GM19324 (cell line): ENCODE data around the gene DNMT3B.
"Not testable (repeated sequence)": the region's sequence is repeated elsewhere in the genome, so short reads cannot be mapped to it uniquely, and the experiment has no call there.

Experiments used
- ATAC-seq: cut with Tn5 transposase; IDR thresholded peaks from one replicate; pipeline ENCODE4 v1.9.1; 2021; ENCODE audit warnings: mild to moderate bottlenecking, moderate library complexity; ENCODE audit not compliant: unreplicated experiment, low FRiP score

The DNMT3B gene

DNA sequence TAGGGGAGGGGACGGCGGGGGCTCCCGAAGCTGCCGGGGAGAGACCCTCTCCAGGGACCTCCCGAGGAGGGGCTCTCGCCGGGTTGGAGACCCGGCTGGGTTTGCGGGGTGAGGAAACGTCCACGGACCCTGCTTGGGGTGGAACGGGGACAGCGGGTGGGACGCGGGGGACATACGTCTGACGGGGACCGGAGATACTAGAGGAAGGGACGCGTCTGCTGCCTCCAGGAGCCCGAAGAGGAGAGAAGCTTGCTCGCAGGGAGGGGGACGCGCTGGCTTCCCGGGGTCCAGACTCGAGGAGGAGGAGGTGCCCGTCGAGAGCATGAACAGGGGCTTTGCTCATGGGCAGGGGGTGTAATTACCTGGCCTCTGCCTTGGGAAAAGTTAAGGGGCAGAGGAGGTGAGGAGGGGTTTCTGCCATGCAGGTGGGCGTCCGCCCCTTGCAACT lies 593 bp downstream of the DNMT3B start:
- no peak for ATAC-seq

GRCh38 chr20:32763202-32764004 lies 1.2 kb downstream of the DNMT3B start:
- no peak for ATAC-seq

- no peak for ATAC-seq
Observed at GRCh38 chr20:32764005-32764960, 2.1 kb downstream of the DNMT3B start.

DNA sequence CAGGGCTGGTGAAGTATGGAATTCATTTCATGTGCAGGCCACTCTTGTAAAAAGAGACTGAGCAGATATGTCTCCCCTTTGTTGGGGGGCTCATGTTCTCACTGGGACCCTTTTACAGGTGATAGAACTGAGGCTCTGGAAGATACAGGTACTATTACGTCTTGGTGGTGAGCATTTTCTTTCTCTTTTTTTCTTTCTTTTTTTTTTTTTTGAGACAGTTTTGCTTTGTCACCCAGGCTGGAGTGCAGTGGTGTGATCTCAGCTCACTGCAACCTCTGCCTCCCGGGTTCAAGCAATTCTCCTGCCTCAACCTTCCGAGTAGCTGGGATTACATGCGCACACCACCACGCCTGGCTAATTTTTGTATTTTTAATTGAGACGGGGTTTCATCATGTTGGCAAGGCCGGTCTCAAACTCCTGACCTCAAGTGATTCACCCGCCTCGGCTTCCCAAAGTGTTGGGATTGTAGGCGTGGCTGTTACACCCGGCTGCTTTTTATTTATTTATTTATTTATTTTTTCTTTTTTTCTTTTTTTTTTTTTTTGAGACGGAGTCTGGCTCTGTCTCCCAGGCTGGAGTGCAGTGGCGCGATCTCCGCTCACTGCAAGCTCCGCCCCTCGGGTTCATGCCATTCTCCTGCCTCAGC lies 3.2 kb downstream of the DNMT3B start:
- ATAC-seq: not testable (repeated sequence)

DNA sequence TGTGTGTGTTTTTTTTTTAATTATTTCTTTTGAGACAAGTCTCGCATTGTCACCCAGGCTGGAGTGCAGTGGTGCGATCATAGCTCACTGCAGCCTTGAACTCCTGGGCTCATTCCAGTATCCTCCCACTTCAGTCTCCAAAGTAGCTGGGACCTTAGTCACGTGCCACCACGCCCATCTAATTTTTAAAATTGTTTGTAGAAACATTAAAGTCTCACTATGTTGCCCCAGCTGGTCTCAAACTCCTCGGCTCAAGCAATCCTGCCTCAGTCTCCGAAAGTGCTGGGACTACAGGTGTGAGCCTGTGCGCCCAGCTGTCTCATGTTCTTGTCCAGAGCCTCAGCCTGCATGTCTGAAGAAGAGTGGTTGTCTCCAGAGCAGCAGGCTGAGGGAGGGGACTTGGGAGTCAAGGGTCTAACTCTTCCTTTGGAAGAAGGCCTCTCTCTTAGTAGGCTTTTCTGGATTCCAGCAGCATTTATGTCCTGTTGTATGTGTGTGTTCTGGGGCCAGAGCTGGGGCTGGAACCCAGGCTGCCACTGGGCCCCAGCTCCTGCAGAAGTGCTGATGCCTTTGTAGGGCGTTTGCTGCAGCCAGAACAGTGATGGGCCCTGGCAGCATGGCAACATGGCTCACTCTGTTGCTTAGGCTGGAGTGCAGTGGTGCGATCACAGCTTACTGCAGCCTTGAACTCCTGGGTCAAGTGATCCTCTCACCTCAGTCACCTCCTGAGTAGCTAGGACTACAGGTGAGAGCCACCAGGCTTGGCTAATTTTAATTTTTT lies 5.4 kb downstream of the DNMT3B start:
- no peak for ATAC-seq

- no peak for ATAC-seq
Observed at GRCh38 chr20:32772046-32772445, 9.9 kb downstream of the DNMT3B start.

- ATAC-seq: no peak
Observed at GRCh38 chr20:32773223-32773622, 11.0 kb downstream of the DNMT3B start.

DNA sequence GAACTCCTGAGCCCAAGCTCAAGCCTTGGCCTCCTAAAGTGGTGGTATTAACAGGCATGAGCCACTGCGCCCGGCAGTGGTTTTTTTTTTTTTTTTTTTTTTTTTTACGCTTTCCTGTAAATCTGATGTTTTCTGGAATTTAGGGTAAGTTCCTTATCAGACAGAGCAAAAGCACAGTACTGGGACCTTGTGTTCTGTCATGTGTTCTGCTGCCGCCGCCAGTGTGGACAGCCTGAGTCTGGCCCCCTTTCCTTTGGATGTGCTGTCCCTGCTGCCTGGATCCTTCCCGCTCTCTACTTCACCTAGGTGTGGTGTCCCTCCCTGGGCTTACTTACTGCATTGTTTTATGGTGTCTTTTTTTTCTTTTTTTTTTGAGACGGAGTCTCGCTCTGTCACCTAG lies 11.7 kb downstream of the DNMT3B start:
- ATAC-seq: no peak

GRCh38 chr20:32775336-32775991 lies 13.3 kb downstream of the DNMT3B start:
- no peak for ATAC-seq

GRCh38 chr20:32777177-32777956 lies 15.2 kb downstream of the DNMT3B start:
- no peak for ATAC-seq

GRCh38 chr20:32779500-32780211 lies 17.5 kb downstream of the DNMT3B start:
- no peak for ATAC-seq

DNA sequence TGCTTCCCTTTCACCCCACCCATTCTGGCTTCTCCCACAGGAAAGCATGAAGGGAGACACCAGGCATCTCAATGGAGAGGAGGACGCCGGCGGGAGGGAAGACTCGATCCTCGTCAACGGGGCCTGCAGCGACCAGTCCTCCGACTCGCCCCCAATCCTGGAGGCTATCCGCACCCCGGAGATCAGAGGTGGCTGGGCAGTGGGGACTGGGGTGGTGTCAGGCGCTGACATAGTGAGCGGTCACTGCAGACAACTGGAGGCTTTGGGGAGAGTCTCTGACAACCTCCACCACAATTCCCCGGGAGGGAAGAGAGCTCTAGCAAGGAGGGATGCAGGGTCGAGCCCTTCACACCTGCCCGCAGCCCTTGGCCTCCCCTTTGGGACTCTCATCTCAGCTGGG lies 18.1 kb downstream of the DNMT3B start:
- ATAC-seq: no peak

DNA sequence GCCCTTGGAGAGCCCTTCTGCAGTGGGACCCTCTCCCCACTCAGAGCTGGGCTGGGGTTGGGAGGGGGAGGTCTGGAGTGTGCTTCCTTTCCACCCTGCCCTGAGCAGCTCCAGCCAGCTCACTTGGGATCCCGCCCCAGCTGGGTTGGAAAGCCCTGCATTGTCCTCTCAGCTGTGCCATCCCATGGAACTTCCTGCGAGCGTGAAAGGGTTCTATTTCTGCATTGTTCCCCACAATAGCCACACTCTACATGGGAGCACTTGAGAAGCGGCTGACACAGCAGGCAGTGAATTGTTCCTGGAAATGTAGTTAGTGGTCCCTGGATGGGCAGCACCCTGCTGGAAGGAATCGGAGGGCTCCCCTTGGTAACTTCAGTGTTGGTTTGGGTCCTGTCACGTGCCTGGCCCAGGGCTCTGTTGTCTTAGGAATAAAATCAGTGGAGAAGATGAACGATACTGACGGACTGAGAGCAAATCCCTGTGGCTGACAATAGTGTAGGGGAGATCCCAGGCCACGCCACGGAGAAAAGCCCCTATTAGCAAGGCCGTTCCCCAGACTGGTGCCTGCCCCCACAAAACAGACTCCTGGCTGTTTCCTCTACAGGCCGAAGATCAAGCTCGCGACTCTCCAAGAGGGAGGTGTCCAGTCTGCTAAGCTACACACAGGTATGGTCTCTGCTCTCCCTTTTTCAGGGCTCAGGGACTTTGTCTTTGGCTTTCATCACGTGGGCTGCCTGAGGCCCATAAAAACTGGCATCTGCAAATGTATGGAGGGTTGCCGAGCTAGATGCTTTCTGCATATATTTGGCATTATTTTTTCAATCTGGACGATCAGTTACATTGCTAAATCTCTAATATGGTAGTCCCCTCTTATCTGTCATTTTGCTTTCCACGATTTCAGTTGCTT lies 18.8 kb downstream of the DNMT3B start:
- no peak for ATAC-seq

- ATAC-seq: no peak
Observed at GRCh38 chr20:32784369-32785080, 22.3 kb downstream of the DNMT3B start.

DNA sequence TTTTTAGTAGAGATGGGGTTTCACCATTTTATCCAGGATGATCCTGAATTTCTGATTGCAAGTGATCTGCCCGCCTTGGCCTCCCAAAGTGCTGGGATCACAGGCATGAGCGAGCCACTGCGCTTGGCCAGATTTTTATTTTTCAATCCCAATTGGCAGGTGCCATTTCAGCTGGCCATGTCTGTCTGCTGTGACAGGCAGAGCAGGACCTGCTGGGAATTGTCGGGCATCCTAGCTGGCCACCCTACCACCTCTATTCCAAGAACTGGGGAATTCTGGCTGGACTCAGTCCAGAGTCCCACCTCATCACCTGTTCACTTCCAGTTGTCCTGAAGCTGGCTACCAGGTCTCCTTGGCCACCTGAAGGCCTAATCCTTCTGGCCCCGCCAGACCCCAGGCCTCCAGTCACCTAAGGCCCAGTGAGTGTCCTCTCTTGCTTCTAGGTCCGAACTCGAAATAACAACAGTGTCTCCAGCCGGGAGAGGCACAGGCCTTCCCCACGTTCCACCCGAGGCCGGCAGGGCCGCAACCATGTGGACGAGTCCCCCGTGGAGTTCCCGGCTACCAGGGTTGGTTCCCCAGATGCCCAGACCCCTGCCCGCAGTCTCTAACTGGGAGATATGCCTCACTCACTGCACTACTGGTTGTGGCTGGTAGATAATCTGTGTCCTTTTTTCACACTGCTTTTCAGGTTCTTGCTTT lies 24.0 kb downstream of the DNMT3B start:
- no peak for ATAC-seq

DNA sequence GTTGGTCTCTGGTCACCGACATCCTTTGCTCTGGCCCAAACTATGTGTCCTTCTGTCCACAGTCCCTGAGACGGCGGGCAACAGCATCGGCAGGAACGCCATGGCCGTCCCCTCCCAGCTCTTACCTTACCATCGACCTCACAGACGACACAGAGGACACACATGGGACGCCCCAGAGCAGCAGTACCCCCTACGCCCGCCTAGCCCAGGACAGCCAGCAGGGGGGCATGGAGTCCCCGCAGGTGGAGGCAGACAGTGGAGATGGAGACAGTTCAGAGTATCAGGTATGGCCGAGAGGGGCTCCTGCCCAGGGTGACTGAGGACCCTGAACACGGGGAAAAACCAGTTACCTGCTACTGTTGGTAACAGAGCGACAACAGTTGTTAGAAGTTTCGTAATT lies 25.0 kb downstream of the DNMT3B start:
- no peak for ATAC-seq
